Gastrocnemius medialis (tissue), 4 donors: ENCODE data around the gene MCM8. TPM values are rescaled to one million over a fixed set of nuclear protein-coding genes. Genes with fewer than 3 reads are reported as not detected.
A peak's percentile ranks its signal among the peaks of the same experiment; 100 is the strongest.
"Not testable (repeated sequence)": the region's sequence is repeated elsewhere in the genome, so short reads cannot be mapped to it uniquely, and the experiment has no call there.

Experiments
- ATAC-seq, 2 donors: fragments of 150-250 bp; one replicate each; pipeline ENCODE4 v1.9.1; 2016
- DNase-seq, 2 donors: peaks; one replicate each; pipeline ENCODE4 v3.0.0-alpha.2; 2019
- H3K27ac ChIP-seq, 4 donors: fragments of 200-600 bp; sonication (generic); 1 replicate in 1 of 4; 2 replicates in 3 of 4; pipeline ENCODE4 v1.5.1; 2016 to 2018; ENCODE audit warnings: mild to moderate bottlenecking in 2 of 4, moderate library complexity in 1 of 4
- H3K27me3 ChIP-seq, 3 donors: fragments of 200-600 bp; sonication (generic) in 2 of 3; 1 replicate in 1 of 3; 2 replicates in 2 of 3; pipeline versions ENCODE4 v1.5.1 to v1.6.0; 2016 to 2019; ENCODE audit warnings: mild to moderate bottlenecking in 1 of 3, moderate library complexity in 1 of 3
- H3K36me3 ChIP-seq, 2 donors: fragments of 200-600 bp; sonication (generic) in 1 of 2; one replicate each; pipeline ENCODE4 v1.5.1; 2017 to 2018
- H3K4me1 ChIP-seq, 2 donors: fragments of 200-600 bp; sonication (generic) in 1 of 2; one replicate each; pipeline ENCODE4 v1.5.1; 2016 to 2017; ENCODE audit warnings: mild to moderate bottlenecking in 2 of 2
- H3K4me3 ChIP-seq, 4 donors: fragments of 200-600 bp; sonication (generic) in 3 of 4; 1 replicate in 1 of 4; 2 replicates in 3 of 4; pipeline ENCODE4 v1.5.1; 2016 to 2019; ENCODE audit warnings: mild to moderate bottlenecking in 2 of 4
- H3K9me3 ChIP-seq, 3 donors: fragments of 200-600 bp; sonication (generic) in 2 of 3; 1 replicate in 1 of 3; 2 replicates in 2 of 3; pipeline ENCODE4 v1.5.1; 2016 to 2019
- CTCF ChIP-seq, 5 experiments: fragments of 450-650 bp in 3 of 5; fragments of 200-600 bp in 2 of 5; sonication (generic) in 2 of 5; IDR thresholded peaks in 4 of 5; conservative IDR thresholded peaks in 1 of 5; 1 replicate in 4 of 5; 2 replicates in 1 of 5; pipeline ENCODE4 v1.5.1; 2016 to 2019; ENCODE audit warnings: antibody characterized with exemption in 5 of 5, mild to moderate bottlenecking in 3 of 5, moderate library complexity in 3 of 5
- POLR2A ChIP-seq, 2 donors: fragments of 450-650 bp; IDR thresholded peaks; one replicate each; pipeline ENCODE4 v1.6.1; 2017; ENCODE audit warnings: antibody characterized with exemption in 2 of 2, mild to moderate bottlenecking in 2 of 2, moderate library complexity in 2 of 2
- in situ Hi-C, 4 donors: fragments of 200-750 bp; cut with MboI; loops; one replicate each; pipeline versions ENCODE4 v1.15.0 to v1.8.0; 2017; ENCODE audit warnings: low sequenced_read_pairs in 4 of 4
- intact Hi-C: fragments of 100-400 bp; cut with DNase I; formaldehyde crosslinking; loops from one replicate; pipeline ENCODE4 v1.15.1; 2023; ENCODE audit warnings: low total_unique reads
- total RNA-seq, 4 donors: library from RNA; depleted of rRNA; stranded (reverse); fragments of >200 nt; gene quantifications; one replicate each; pipeline versions ENCODE4 v1.1.0 to v1.2.3, GENCODE V29; 2016

MCM8 gene
- total RNA-seq, 4 donors from 2014 or later, result 2.4 to 5.9 (median 5.2) TPM

GRCh38 chr20:6029538-6029937 lies 79.1 kb downstream of the MCM8 start:
- Histone ChIP-seq H3K4me1 (peaks cover 19 to 33% of the 10 kb centered on the region in 2 donors), H3K27me3 (no peaks in the 10 kb centered on the region), H3K4me3 (no peak overlapping the region), H3K27ac (peak overlapping the region in 3 of 4 donors; percentile 31 to 35 (median 35)), H3K36me3 (peaks cover 0 to 25% of the 10 kb centered on the region in 2 donors), H3K9me3 (no peaks in the 10 kb centered on the region)
- no peak for TF ChIP-seq POLR2A (IDR thresholded peaks at IDR 0.05)
- TF ChIP-seq CTCF (IDR thresholded peaks at IDR 0.05 in 4 of 5, conservative IDR thresholded peaks at IDR 0.05 in 1 of 5), result no peak
- peak in 1 of 2 donors; percentile 55 for ATAC-seq
- in situ Hi-C loops, result no loop called here
- intact Hi-C loops, result no loop called here
- DNase-seq, result no peak

GRCh38 chr20:6030453-6031080 lies 80.1 kb downstream of the MCM8 start:
- intact Hi-C loops, result loop anchor here (5.0 kb wide), 1 partner anchor 47 kb away; no protein-coding TSS in a partner anchor
- H3K27me3 ChIP-seq, result no peaks in the 10 kb centered on the region
- peaks cover 0 to 25% of the 10 kb centered on the region in 2 donors for H3K36me3 ChIP-seq

GRCh38 chr20:6032907-6033306 lies 82.5 kb downstream of the MCM8 start:
- intact Hi-C loops, result loop anchor here (5.0 kb wide), 1 partner anchor 44 kb away; no protein-coding TSS in a partner anchor
- H3K27me3 ChIP-seq, in situ Hi-C loops, H3K9me3 ChIP-seq, DNase-seq, H3K4me3 ChIP-seq, ATAC-seq: not testable (repeated sequence)
- H3K4me1 ChIP-seq, result peaks cover 25 to 43% of the 10 kb centered on the region in 2 donors
- peak overlapping the region in 1 of 4 donors; percentile 19 for H3K27ac ChIP-seq
- H3K36me3 ChIP-seq, result peaks cover 0 to 33% of the 10 kb centered on the region in 2 donors

More at GRCh38 chr20:6030453-6031080, 80.1 kb downstream of the MCM8 start:
- H3K4me1 ChIP-seq, result peaks cover 27 to 43% of the 10 kb centered on the region in 2 donors
- TF ChIP-seq CTCF (IDR thresholded peaks at IDR 0.05 in 4 of 5, conservative IDR thresholded peaks at IDR 0.05 in 1 of 5) (no peak), POLR2A (IDR thresholded peaks at IDR 0.05) (no peak)
- H3K9me3 ChIP-seq, result no peaks in the 10 kb centered on the region
- no peak overlapping the region for H3K4me3 ChIP-seq
- in situ Hi-C loops, result no loop called here
- ATAC-seq (no peak), DNase-seq (no peak)
- H3K27ac ChIP-seq, result peak overlapping the region in 2 of 4 donors; percentile 31 to 35

GRCh38 chr20:6034134-6034969 lies 83.9 kb downstream of the MCM8 start:
- Histone ChIP-seq H3K4me3 (no peak overlapping the region), H3K4me1 (peaks cover 19 to 33% of the 10 kb centered on the region in 2 donors), H3K27ac (peak overlapping the region; percentile 59 to 82 (median 69)), H3K9me3 (no peaks in the 10 kb centered on the region), H3K27me3 (no peaks in the 10 kb centered on the region), H3K36me3 (peaks cover 0 to 42% of the 10 kb centered on the region in 2 donors)
- no peak for TF ChIP-seq POLR2A (IDR thresholded peaks at IDR 0.05)
- TF ChIP-seq CTCF (IDR thresholded peaks at IDR 0.05 in 4 of 5, conservative IDR thresholded peaks at IDR 0.05 in 1 of 5), result no peak
- no peak for DNase-seq
- peak; percentile 93 to 98 for ATAC-seq
- intact Hi-C loops, result loop anchor here (5.0 kb wide), 1 partner anchor 43 kb away; no protein-coding TSS in a partner anchor
- in situ Hi-C loops, result no loop called here

GRCh38 chr20:6036213-6036612 lies 85.8 kb downstream of the MCM8 start:
- H3K4me1 ChIP-seq, result peaks cover 15 to 27% of the 10 kb centered on the region in 2 donors
- intact Hi-C loops, result no loop called here
- ATAC-seq (no peak), DNase-seq (no peak)
- H3K4me3 ChIP-seq, result no peak overlapping the region
- no peaks in the 10 kb centered on the region for H3K9me3 ChIP-seq
- in situ Hi-C loops, result no loop called here
- no peak overlapping the region for H3K27ac ChIP-seq
- H3K36me3 ChIP-seq, result peaks cover 0 to 60% of the 10 kb centered on the region in 2 donors
- TF ChIP-seq CTCF (IDR thresholded peaks at IDR 0.05 in 4 of 5, conservative IDR thresholded peaks at IDR 0.05 in 1 of 5) (no peak), POLR2A (IDR thresholded peaks at IDR 0.05) (no peak)
- H3K27me3 ChIP-seq, result no peaks in the 10 kb centered on the region
